Measurements from ENCODE around the gene ZC3H10. TPM values are rescaled to one million over a fixed set of nuclear protein-coding genes. Genes with fewer than 3 reads are reported as not detected.

Gene ZC3H10
- total and polyA plus RNA-seq, 2 of the 13 experiments (the other 11 are each of a cell fraction or from before 2014, with no cell fraction given), result 0.70 to 2.3 TPM

- TF ChIP-seq, protein P1, sequence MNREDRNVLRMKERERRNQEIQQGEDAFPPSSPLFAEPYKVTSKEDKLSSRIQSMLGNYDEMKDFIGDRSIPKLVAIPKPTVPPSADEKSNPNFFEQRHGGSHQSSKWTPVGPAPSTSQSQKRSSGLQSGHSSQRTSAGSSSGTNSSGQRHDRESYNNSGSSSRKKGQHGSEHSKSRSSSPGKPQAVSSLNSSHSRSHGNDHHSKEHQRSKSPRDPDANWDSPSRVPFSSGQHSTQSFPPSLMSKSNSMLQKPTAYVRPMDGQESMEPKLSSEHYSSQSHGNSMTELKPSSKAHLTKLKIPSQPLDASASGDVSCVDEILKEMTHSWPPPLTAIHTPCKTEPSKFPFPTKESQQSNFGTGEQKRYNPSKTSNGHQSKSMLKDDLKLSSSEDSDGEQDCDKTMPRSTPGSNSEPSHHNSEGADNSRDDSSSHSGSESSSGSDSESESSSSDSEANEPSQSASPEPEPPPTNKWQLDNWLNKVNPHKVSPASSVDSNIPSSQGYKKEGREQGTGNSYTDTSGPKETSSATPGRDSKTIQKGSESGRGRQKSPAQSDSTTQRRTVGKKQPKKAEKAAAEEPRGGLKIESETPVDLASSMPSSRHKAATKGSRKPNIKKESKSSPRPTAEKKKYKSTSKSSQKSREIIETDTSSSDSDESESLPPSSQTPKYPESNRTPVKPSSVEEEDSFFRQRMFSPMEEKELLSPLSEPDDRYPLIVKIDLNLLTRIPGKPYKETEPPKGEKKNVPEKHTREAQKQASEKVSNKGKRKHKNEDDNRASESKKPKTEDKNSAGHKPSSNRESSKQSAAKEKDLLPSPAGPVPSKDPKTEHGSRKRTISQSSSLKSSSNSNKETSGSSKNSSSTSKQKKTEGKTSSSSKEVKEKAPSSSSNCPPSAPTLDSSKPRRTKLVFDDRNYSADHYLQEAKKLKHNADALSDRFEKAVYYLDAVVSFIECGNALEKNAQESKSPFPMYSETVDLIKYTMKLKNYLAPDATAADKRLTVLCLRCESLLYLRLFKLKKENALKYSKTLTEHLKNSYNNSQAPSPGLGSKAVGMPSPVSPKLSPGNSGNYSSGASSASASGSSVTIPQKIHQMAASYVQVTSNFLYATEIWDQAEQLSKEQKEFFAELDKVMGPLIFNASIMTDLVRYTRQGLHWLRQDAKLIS (CRISPR knock-in tag; IDR thresholded peaks at IDR 0.05), result peak; percentile 87
- 0 out of 2 replicates have a peak, but pooled peaks have one; percentile 20 for TF ChIP-seq ZBTB38 (CRISPR knock-in tag; IDR thresholded peaks at IDR 0.05)
- TF ChIP-seq, protein P2, sequence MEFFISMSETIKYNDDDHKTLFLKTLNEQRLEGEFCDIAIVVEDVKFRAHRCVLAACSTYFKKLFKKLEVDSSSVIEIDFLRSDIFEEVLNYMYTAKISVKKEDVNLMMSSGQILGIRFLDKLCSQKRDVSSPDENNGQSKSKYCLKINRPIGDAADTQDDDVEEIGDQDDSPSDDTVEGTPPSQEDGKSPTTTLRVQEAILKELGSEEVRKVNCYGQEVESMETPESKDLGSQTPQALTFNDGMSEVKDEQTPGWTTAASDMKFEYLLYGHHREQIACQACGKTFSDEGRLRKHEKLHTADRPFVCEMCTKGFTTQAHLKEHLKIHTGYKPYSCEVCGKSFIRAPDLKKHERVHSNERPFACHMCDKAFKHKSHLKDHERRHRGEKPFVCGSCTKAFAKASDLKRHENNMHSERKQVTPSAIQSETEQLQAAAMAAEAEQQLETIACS (CRISPR knock-in tag; IDR thresholded peaks at IDR 0.05), result no peak
- peak; percentile 63 for TF ChIP-seq ZNF740 (CRISPR knock-in tag; IDR thresholded peaks at IDR 0.05)
- no peak for TF ChIP-seq TCF7L2 (IDR thresholded peaks at IDR 0.05; ENCODE audit: low read depth, low read length)
- 0 out of 2 replicates have a peak, but pooled peaks have one; percentile 38 for TF ChIP-seq SOX5 (CRISPR knock-in tag; IDR thresholded peaks at IDR 0.05; ENCODE audit: borderline replicate concordance)
- peak; percentile 83 for TF ChIP-seq ZNF589 (CRISPR knock-in tag; conservative IDR thresholded peaks at IDR 0.05)
- peak; percentile 80 for TF ChIP-seq ZNF709 (CRISPR knock-in tag; IDR thresholded peaks at IDR 0.05)
- TF ChIP-seq CSRNP2 (CRISPR knock-in tag; conservative IDR thresholded peaks at IDR 0.05; ENCODE audit: low read depth), result no peak
- TF ChIP-seq ZNF383 (CRISPR knock-in tag; IDR thresholded peaks at IDR 0.05; ENCODE audit: borderline replicate concordance), result no peak
- 0 out of 2 replicates have a peak, but pooled peaks have one; percentile 22 for TF ChIP-seq ZNF331 (CRISPR knock-in tag; IDR thresholded peaks at IDR 0.05)
- peak; percentile 70 for TF ChIP-seq DRAP1 (CRISPR knock-in tag; IDR thresholded peaks at IDR 0.05)
- 0 out of 2 replicates have a peak, but pooled peaks have one; percentile 3 for TF ChIP-seq ZNF563 (CRISPR knock-in tag; IDR thresholded peaks at IDR 0.05)
- TF ChIP-seq, protein P3, sequence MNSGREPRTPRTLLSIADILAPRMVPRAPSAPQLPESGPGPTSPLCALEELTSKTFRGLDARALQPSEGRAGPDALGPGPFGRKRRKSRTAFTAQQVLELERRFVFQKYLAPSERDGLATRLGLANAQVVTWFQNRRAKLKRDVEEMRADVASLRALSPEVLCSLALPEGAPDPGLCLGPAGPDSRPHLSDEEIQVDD (CRISPR knock-in tag; IDR thresholded peaks at IDR 0.05; ENCODE audit: borderline replicate concordance), result no peak; the same call in 1 of the 2 replicates
- TF ChIP-seq, protein P4, sequence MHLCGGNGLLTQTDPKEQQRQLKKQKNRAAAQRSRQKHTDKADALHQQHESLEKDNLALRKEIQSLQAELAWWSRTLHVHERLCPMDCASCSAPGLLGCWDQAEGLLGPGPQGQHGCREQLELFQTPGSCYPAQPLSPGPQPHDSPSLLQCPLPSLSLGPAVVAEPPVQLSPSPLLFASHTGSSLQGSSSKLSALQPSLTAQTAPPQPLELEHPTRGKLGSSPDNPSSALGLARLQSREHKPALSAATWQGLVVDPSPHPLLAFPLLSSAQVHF (CRISPR knock-in tag; IDR thresholded peaks at IDR 0.05), result peak; percentile 51; the same call in 1 of the 2 replicates
- peak; percentile 58; the same call in 1 of the 2 replicates for TF ChIP-seq ZNF816 (CRISPR knock-in tag; IDR thresholded peaks at IDR 0.05; ENCODE audit: borderline replicate concordance)
- peak; percentile 33 for TF ChIP-seq ZFY (CRISPR knock-in tag; IDR thresholded peaks at IDR 0.05)
- TF ChIP-seq ATAD3A (CRISPR knock-in tag; IDR thresholded peaks at IDR 0.05), result no peak
Observed at GRCh38 chr12:56079723-56080555, 38.1 kb upstream of the ZC3H10 start, which contains the start of gene ERBB3 (continued).

Measured in HepG2 (cell line).